ENCODE results near the gene SART3.
"Not testable (repeated sequence)": the region's sequence is repeated elsewhere in the genome, so short reads cannot be mapped to it uniquely, and the experiment has no call there.

SART3 gene

DNA sequence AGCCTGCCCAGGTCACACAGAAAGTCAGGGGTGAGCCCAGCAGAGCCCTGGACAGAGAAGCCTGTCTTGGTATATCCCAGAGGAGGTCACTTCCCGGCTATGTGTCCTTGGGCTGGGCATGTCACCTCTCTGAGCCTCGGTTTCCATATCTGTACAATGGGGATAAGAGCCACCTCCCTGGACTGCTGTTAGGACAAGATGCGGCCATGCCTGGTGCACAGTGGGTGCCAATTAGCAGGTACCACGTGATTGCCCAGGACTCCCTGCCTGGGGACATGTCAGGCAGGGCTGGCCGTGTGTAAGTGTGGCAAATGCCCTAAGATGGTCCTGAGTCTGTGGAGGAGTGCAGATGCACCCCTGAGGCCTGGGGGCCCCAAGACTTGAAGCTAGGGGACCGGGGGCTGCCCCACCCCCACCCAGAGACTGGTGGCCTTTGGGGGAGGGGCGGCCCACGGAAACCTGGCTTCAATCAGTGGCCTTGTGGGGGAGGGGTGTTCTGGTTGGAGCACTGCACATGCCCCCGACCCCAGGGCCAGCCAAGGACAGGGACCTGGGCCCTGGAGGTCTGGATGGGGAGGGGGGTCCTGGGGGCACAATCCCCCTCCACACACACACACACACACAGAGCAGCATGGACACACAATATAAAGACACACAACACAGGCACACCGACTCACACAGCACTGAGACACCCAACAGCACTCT, 36.0 kb upstream of the SART3 start:
- no peak for FAIRE-seq

DNA sequence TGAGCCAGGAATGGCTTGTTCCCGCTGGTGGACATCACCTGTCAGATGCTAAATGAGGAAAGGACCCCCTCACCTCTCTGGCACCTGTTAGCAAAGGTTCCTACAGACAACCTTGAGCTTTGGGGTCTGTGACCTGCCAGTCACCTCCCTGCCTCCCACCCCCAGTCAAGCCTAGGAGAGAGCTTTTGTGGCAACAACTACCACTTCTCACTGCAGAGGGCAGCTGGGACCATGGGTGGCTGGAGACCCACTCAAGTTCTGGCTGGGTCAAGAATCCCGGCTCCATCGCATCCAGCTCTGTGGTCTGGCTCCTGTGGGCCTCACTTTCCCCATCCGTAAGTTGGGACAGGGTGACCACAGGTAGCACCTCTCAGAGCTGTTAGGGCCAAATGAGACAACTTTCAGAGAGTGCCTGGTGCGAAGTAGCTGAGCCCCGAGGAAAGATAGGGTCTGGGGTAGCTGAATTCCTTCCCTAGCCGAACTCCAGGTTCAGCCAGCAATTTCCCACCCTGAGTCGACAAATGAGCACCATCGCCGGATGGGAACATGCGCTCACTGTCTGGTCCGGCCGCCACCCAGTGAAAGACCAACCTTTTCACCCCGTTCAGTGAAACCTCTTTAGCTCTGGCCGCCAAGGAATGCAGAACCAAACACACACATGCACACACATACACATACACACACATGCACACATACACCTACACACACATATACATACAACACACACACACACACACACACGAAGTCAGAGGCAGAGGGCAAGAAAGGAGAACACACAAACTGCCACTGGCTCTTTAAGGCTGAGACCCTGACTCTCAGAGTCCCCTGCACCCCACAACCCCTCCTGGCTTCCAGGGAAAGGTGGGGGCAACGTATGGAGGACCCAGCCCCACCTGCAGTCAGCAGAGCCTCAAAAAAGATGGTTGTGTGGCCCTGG, 35.0 kb upstream of the SART3 start:
- FAIRE-seq = no peak

DNA sequence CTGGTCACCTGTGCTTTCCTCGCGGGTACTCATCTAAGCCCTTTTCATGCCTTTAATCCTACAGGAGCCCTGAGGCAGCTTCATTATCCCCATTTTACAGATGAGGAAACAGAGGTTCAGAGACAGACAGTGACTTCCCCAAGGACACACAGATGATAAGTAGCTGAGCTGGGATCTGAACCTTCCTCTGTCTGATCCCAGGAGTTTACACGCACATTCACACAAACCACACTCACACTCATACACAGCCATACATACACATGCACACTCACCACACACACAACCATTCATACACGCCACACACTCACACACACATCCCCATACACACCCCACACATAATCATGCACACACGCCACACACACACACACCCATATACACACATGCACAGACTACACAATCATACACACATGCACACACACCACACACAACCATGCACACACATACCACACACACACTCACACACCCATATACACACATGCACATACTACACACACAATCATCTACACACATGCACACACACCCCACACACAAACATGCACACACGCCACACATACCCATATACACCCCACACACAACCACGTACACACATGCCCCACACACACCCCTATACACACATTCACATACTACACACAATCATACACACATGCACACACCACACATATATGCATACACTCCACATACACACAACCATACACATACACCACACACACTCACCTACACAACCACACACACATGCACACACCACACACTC, 34.2 kb upstream of the SART3 start:
- FAIRE-seq = no peak

DNA sequence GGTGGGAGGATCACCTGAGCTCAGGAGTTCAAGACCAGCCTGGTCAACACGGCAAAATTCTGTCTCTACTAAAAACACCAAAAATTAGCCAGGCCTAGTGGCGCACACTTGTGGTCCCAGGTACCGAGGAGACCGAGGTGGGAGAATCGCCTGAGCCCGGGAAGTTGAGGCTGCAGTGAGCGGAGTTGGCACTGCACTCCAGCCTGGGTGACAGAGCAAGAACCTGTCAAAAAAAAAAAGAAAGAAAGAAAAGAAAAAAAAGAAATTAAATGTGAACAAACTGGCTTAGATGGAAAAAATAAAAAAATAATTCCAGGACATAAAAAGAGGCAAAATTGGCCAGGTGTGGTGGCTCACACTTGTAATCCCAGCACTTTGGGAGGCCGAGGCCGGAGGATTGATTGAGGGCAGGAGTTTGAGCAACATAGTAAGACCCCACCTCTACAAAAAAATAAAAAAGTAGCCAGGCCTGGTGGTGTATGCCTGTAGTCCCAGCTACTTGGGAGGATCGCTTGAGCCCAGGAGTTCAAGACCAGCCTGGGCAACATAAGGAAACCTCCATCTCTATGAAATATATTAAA, 33.4 kb upstream of the SART3 start:
- no peak for FAIRE-seq

DNA sequence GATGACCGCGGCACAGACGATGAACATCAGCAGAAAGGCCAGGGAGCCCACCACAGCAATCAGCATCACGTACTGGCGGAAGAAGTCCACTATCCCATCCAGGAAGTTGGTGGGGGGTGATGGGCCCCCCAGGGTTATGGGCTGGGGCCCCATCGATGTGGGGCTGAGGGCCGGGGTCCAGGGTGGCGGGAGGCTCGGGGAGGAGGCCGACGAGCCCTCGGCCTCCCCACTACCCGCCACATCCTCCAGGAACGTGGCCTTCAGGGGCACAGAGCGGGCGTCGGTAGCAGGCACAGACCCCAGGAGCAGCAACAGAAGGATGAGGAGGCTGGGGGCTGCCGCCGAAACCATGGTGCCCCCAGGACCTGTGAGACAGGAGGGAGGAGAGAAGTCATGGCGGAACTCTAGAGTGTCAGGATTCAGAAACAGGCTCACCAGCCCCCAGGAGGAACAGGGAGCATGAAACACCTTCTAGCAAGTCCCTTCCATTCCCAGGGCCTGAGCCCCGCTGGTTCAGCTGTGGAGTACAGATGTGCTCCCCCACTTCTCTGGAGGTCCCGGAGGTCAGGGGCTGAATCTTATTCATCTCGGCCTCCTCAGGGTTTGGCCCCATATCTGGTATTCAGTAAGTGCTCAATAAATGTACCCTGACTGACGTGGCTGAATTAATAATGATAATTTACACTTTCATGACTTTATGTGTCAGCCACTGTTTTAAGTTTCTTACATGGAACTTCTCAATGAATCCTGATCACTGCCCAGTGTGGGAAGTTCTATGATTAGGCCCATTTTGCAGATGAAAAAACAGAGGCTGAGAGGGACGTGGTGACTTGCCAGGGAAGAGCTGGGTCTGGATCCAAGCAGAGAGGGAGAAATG, 31.3 kb upstream of the SART3 start:
- FAIRE-seq = no peak

DNA sequence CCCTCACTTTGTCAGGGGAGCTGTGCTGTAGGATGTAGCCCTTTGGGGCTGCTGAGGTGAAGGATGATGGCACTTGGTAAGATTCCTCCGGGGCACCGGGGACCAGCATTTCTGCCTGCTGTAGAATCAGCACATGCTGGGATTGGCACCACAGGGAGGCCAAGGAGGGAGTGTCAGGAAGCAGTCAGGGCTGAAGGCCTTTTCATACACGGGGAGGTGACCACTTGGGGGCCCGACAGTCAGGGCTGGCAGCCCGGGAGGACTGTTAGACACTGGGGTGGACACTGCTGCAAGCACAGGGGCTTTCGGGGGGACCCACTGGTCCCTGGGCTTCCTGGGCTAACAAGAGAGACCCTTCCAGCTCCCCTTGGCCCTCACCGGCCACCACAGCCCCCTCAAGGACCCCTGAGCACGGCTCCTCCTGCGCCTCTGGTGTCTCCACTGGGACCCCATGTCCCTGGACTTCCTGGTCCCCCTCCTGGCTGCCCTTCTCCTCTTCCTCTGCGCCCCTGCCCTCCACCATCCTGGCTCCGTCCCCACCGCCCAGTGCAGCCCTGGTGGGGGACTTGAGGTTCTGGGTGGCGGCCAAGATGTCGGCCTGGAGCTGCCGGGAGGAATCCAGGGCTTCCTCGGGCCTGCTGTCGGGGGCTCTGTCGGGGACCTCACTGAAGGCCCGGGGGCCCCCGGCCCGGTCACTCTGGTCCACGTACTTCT, 30.5 kb upstream of the SART3 start:
- no peak for FAIRE-seq

DNA sequence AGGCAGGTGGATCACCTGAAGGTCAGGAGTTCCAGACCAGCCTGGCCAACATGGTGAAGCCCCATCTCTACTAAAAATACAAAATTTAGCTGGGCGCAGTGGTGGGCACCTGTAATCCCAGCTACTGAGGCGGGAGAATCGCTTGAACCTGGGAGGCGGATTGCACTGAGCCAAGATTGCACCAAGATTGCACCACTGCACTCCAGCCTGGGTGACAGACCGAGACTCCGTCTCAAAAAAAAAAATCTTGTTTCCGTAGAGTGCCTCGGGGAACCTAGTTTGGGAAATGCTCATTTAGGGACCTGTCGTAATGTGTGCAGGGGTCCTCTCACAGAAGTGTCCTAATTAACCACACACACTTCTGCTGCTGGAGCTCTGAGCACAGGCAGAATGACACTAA, 29.5 kb upstream of the SART3 start:
- not testable (repeated sequence) for FAIRE-seq

DNA sequence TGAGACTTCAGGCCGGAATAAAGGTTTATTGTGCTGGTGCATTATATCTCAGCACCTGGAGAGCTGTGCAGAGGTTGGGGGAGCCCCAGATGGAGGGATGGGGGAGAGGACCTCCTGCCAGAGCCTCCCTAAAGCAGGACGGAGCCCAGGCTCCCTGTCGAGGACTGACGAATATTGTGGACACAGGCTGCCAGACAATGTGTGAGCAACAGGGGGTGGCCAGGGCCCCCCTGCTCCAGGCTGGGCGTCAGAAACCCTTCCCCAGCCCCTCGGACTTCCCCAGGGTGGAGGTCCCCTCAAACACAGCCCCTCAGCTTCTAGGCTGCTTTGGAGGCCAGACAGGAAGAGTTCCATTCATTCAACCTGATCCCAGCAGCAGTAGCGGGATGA, 28.9 kb upstream of the SART3 start:
- FAIRE-seq = no peak

DNA sequence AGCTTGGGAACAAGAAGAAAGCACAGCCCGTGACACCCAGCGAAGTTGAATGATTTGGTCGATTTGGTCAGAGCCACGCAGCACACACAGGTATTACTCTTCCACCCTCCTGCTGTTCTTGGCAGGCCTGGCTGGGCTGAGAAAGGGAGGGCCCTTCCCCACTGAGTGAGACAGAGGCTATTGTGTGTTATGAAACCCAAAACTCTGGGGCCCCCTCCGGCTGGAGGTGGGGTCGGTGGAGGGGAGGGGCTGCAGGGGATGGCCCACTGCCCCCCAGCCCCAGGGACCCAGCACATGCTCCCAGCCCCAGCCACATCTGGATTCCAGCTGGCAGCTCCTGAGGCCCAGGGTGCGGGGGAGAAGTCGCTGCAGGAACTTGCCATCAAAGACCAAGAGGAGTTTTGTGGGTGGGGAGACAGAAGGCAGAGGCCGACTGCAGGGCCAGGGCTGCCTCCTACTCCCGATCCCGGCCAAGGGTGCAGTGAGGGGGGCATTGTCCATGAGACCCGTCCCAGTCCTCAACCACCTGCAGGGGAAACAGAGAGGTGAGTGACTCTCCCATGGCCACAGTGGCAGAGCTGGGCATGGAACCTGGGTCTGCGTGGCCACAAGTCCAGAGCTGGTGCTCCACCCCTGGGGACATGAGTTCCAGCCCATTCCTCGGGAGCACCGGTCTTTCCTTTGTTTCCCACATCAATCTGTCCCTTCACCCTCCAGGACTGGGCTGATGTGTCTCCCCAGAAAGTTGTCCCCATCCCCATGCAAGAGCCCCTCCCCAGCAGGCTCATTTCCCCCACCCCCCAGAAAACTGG, 28.3 kb upstream of the SART3 start:
- no peak for FAIRE-seq

DNA sequence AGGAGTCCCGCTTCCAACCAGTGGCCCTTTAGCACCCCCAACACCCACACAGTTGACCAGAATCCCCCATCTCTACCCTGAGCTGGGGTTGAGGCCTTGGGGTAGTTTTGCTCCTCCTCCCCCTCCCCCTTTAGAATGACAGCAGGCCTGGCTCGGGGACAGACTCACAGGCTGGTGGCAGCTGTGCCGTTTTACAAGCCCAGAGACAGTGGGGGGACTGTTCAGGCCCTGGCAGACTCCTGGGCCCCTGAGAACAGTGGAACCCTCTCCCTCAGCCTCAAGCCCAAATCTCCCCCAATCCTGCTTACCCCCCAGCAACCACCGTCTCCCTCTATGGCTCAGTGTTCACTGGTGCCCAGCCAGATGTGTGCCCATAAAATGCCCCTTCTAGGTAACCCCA, 26.9 kb upstream of the SART3 start:
- no peak for FAIRE-seq

DNA sequence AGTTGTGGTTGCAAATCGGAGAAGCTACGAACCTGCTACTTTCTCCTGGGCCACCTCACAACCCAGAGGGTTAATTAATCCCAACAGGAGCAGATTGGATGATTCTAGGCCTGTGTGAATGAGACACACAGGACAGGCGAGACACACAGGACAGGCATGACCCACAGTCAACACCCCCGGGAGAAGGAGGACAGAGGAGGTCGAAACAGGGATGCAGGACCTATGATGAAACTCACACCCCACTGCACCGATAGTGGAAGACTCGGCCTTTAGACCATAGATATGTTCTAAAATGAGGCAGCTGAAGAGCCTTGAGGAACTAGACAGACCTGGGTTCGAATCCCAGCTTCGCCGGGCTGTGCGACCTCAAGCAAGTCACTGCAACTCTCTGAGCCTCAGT, 25.3 kb upstream of the SART3 start:
- FAIRE-seq = no peak

DNA sequence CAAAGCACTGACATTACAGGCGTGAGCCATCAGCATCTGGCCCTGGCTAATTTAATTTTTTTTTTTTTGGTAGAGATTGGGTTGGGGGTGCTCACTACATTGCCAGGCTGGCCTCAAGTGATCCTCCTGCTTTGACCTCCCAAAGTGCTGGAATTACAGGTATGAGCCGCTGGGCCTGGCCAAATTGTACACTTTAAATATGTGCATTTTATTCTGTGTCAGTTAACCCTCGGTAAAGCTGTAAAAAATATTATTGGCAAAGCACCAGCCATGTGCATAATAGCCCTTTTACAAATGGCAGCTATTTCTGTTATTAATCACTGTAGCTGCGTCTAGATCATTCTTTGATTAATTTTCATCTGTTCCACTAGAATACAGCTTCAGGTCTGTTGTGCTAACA, 24.9 kb upstream of the SART3 start:
- FAIRE-seq = no peak

DNA sequence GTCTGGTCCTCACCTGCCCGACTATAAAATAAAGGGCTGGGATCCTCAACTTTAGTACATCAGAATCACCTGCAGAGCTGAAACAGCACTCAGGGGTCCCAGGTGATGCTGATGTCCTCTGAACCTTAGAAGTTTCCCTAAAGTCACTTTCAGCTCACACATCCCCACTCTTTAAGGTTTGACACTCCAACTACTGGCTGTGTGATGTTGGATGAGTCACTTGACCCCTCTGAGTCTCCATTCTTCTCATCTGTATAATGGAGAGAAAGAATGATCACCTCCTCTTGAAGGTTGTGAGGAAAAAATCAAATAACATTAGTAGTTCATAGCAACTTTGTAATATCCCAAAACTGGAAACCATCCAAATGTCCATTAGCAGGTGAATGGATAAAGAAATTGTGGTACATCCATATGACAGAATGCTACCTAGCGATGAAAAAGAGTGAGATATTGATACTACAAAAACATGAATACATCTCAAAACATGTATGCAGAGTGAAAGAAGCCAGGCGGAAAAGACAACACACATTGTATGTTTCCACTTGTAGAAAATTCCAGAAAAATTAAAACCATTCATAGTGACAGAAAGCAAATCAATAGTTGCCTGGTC, 23.6 kb upstream of the SART3 start:
- FAIRE-seq = no peak

DNA sequence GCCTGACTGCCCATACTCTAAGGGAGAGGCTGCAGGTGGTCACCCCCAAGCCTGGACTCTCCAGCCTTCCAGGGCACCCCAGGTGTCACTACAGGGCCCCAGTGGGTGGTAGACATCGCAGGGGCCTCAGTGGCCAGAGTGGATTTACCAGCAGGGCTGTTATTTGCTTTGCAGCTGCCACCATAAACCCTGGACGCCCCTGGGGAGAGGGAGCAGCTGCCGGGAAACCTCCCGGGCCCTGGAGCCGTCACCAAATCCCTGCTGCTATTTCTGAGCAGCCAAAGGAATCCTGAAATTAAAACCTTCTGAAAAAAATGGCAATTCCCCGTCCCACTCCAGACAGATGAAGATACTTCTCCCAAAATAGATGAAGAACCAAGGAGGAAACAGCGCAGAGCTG, 23.0 kb upstream of the SART3 start:
- no peak for FAIRE-seq

DNA sequence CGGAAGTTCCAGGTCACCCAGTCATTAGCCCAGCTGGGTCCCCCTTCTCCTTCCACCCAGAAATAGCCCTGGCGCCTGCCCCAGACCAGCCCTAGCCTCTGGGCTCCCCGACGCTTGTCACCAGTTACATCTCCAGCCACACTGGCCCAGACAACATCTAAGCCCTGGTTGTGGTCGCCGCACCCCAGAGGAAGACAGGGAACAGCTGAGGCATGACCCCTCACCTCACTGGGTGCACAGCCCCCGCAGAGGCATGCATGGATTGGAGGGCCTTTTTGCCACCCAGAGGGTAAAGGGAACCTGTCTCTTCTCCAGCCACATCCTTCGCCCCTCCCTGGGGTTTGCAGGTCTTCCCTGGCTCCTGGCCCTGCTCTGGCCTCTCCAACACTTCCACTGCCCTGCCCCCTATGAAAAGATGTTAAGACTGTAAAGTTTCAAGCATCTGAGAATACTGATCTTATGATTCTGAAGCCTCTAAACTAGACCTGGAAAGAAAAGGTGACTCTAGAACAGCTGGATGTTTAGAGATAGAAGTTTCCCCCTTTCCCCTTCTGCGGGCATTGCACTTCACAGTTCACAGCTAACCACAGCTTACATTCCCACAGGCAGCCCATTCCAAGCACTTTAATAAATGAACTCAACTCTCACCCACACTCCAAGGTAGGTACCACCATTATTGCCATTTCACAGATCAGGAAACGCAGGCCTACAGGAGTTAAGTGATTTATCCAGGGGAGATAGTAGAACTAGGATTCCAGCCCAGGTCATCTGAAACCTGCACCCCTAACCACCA, 22.2 kb upstream of the SART3 start:
- FAIRE-seq = no peak

DNA sequence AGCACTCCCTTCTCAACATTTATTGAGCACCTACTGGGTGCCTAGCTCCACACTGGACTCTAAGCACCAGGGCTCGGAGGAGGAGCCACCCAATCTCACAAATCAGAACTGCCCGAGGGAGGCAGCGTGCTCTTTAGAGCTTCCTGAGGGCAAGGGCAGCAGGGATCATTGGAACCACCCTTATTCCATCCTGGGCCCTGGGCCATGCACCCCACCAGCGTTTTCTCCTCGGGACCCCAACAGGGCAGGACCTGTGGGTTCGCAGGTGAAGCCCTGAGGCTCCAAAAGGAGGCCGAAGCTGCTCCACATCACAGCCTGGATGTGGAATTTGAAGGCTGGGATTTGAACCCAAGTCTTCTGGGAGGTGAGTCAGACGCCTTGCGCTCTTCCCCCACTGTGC, 21.5 kb upstream of the SART3 start:
- FAIRE-seq = no peak

DNA sequence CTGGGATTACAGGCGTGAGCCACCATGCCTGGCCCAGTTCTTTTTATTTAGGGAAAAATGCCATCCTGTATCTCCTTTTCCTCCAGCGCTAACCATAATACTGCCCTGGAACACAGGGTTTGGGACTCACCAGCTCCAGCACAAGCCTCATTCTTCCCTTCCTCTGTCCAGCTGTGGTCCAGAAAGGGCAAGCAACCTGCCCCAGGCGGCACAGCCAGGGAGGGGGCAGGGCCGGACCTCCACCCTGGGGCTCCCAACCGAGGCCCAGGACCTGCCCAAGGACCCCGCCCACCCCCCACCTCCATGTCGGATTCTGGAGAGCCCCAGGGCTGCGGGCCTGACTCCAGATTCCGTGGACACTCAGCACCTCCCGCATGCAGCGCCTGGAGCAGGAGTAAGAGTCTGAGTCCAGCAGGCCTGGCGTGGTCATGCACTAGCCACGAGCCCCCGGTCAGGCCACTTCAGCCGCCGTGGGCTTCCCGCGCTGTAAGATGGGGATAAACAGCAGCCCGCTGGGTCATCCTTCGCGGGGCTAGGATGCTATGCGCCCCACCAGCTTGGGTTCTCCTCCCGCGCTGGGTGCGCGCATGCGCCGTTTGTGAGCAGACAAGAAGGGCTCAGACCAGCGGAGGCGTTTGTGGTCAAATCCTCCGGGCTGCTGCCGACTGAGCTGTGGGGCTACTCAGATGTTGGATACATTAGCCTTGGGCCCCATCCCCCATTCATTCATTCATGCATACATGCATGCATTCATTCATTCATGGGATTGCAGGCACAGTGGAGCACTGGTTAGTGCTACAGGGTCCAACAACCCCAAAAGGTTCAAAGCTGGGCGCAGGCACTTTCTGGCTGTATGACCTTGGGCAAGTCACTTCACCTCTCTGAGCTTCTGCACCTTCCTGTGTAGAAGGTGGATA, 20.6 kb upstream of the SART3 start:
- no peak for FAIRE-seq

DNA sequence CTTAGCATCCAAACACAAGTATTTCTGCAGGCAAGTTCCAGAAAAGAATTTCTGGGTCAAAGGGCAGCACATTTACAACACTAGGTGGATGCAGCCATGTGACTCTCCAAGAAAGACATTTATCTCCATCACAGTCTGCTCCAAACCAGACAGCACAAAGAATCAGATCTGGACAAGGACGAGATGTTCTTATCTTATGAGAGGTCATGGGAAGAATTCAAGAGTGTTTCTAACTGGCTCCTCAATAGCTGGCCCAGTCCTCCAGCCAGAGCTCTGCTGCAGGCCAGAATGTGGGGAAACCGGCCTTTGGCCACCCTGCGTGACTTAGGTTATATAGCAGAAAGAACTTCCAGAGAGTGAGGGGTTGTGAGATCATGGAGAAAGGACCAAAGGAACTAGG, 19.6 kb upstream of the SART3 start:
- FAIRE-seq = no peak
